ENCODE measurements around the gene TBL3. TPM values are rescaled to one million over a fixed set of nuclear protein-coding genes. Genes with fewer than 3 reads are reported as not detected.

Gene TBL3
- total RNA-seq, 1 experiment from 2014 or later = 73.4 TPM

- DNase-seq (ENCODE audit: low spot score) (no peak), ATAC-seq (no peak)
- Mint-ChIP-seq H3K27ac (no peak overlapping the region), H3K36me3 (peaks cover 5% of the 10 kb centered on the region; the same call in 1 of the 2 replicates), H3K4me3 (peak overlapping the region; percentile 81), H3K4me1 (peaks cover 30% of the 10 kb centered on the region), H3K9me3 (no peaks in the 10 kb centered on the region), H3K27me3 (ENCODE audit: low read depth) (peaks cover 40% of the 10 kb centered on the region)
- ChIA-PET CTCF (interaction anchor here (1.4 to 1.8 kb wide), 2 partner anchors 18 to 31 kb away, joined by 4 to 11 read pairs; no protein-coding TSS in a partner anchor), POLR2A (interaction anchor here (1.3 kb wide), 1 partner anchor 170 kb away, joined by 4 read pairs; the partner anchor contains the start of gene TRAF7)
- TF ChIP-seq E2F5 (CRISPR knock-in tag; IDR thresholded peaks at IDR 0.05) (no peak), FOXK1 (CRISPR knock-in tag; IDR thresholded peaks at IDR 0.05) (no peak), E2F1 (CRISPR knock-in tag; IDR thresholded peaks at IDR 0.05) (no peak), MXD4 (CRISPR knock-in tag; IDR thresholded peaks at IDR 0.05; ENCODE audit: borderline replicate concordance) (no peak), ZNF512 (CRISPR knock-in tag; IDR thresholded peaks at IDR 0.05; ENCODE audit: borderline replicate concordance) (no peak), PRRX2 (CRISPR knock-in tag; IDR thresholded peaks at IDR 0.05) (no peak), PREB (CRISPR knock-in tag; IDR thresholded peaks at IDR 0.05; ENCODE audit: borderline replicate concordance) (no peak), ZNF671 (CRISPR knock-in tag; IDR thresholded peaks at IDR 0.05) (no peak), ZNF263 (CRISPR knock-in tag; IDR thresholded peaks at IDR 0.05; ENCODE audit: low read depth) (no peak), RELA (CRISPR knock-in tag; IDR thresholded peaks at IDR 0.05; ENCODE audit: borderline replicate concordance) (no peak), ERG (CRISPR knock-in tag; IDR thresholded peaks at IDR 0.05) (no peak), FOXP4 (CRISPR knock-in tag; IDR thresholded peaks at IDR 0.05) (no peak), ZNF121 (CRISPR knock-in tag; IDR thresholded peaks at IDR 0.05) (no peak), SMAD3 (CRISPR knock-in tag; IDR thresholded peaks at IDR 0.05; ENCODE audit: borderline replicate concordance) (no peak)
Measured at GRCh38 chr16:1985466-1986150, 13.8 kb downstream of the TBL3 start.

- peaks cover 5% of the 10 kb centered on the region; the same call in 1 of the 2 replicates for H3K36me3 Mint-ChIP-seq
- no peaks in the 10 kb centered on the region for H3K9me3 Mint-ChIP-seq
- no peak overlapping the region for H3K4me3 Mint-ChIP-seq
- no peak for ATAC-seq
- ChIA-PET POLR2A (interaction anchor here (0.8 kb wide), 1 partner anchor 22 kb away, joined by 3 read pairs; the partner anchor contains the start of gene RPS2), CTCF (interaction anchor here (1.9 to 2.1 kb wide), 2 partner anchors 17 to 153 kb away, joined by 6 to 9 read pairs; no protein-coding TSS in a partner anchor)
- no peak for DNase-seq (ENCODE audit: low spot score)
- H3K27ac Mint-ChIP-seq = no peak overlapping the region
- H3K4me1 Mint-ChIP-seq = peaks cover 28% of the 10 kb centered on the region
- H3K27me3 Mint-ChIP-seq (ENCODE audit: low read depth) = peaks cover 36% of the 10 kb centered on the region
- TF ChIP-seq TEAD1 (CRISPR knock-in tag; IDR thresholded peaks at IDR 0.05) (no peak), PREB (CRISPR knock-in tag; IDR thresholded peaks at IDR 0.05; ENCODE audit: borderline replicate concordance) (no peak), ATF3 (CRISPR knock-in tag; conservative IDR thresholded peaks at IDR 0.05) (no peak), ATF2 (CRISPR knock-in tag; IDR thresholded peaks at IDR 0.05; ENCODE audit: borderline replicate concordance, low read depth) (no peak)
Measured at GRCh38 chr16:1987198-1987597, 15.3 kb downstream of the TBL3 start.
